ENCODE data around the gene SLC22A23.

GRCh38 chr6:3391902-3392458 lies 64.9 kb downstream of the SLC22A23 start:
- no peak for TF ChIP-seq ZNF384 (IDR thresholded peaks at IDR 0.05)
- no peak for TF ChIP-seq LEF1 (IDR thresholded peaks at IDR 0.05; ENCODE audit: borderline replicate concordance)
- TF ChIP-seq SP1 (IDR thresholded peaks at IDR 0.05) = no peak

Data from HEK293T (cell line).